ENCODE results near the gene ZBTB25.
"Not testable (repeated sequence)": the region's sequence is repeated elsewhere in the genome, so short reads cannot be mapped to it uniquely, and the experiment has no call there.

The ZBTB25 gene

GRCh38 chr14:64503434-64504309 lies at the start of gene ZBTB25:
TSS of gene ZBTB25 (minus strand) at chr14:64503838. CDS start at chr14:64490533, 13,305 bp downstream.
- DNase-seq (ENCODE audit: low read depth, low spot score) = peak; percentile 61
- H3K27ac ChIP-seq = peak within 1 kb of the TSS; percentile 98

GRCh38 chr14:64550621-64551333 lies 47.1 kb upstream of the ZBTB25 start:
- DNase-seq (ENCODE audit: low read depth, low spot score) = no peak
- H3K27ac ChIP-seq = no peak overlapping the region

GRCh38 chr14:64549791-64550620 lies 46.4 kb upstream of the ZBTB25 start, which contains the start of gene PPP1R36:
TSS of gene PPP1R36 (plus strand) at chr14:64549961. CDS start at chr14:64549998, 37 bp downstream.
- no peak for DNase-seq (ENCODE audit: low read depth, low spot score)
- H3K27ac ChIP-seq = no peak within 1 kb of the TSS

- DNase-seq (ENCODE audit: low read depth, low spot score) = no peak
- no peak overlapping the region for H3K27ac ChIP-seq
Measured at GRCh38 chr14:64549016-64549415, 45.4 kb upstream of the ZBTB25 start.

- H3K27ac ChIP-seq = no peak overlapping the region
- no peak for DNase-seq (ENCODE audit: low read depth, low spot score)
Measured at GRCh38 chr14:64544607-64545312, 41.1 kb upstream of the ZBTB25 start.

GRCh38 chr14:64542836-64543201 lies 39.2 kb upstream of the ZBTB25 start:
- DNase-seq (ENCODE audit: low read depth, low spot score) = no peak
- no peak overlapping the region for H3K27ac ChIP-seq

- H3K27ac ChIP-seq = no peak overlapping the region
- DNase-seq (ENCODE audit: low read depth, low spot score) = no peak
Measured at GRCh38 chr14:64541972-64542835, 38.6 kb upstream of the ZBTB25 start.

- H3K27ac ChIP-seq = no peak overlapping the region
- DNase-seq (ENCODE audit: low read depth, low spot score) = no peak
Measured at GRCh38 chr14:64541261-64541971, 37.8 kb upstream of the ZBTB25 start.

- DNase-seq (ENCODE audit: low read depth, low spot score) = peak; percentile 96
- peak within 1 kb of the TSS; percentile 87 for H3K27ac ChIP-seq
Measured at GRCh38 chr14:64540208-64541202, 36.9 kb upstream of the ZBTB25 start, which contains the start of gene HSPA2. TSS of gene HSPA2 (plus strand) at chr14:64540741. CDS start at chr14:64540850, 109 bp downstream.

GRCh38 chr14:64536488-64537245 lies 33.0 kb upstream of the ZBTB25 start:
- H3K27ac ChIP-seq = no peak overlapping the region
- no peak for DNase-seq (ENCODE audit: low read depth, low spot score)

GRCh38 chr14:64531567-64531966 lies 27.9 kb upstream of the ZBTB25 start:
- no peak for DNase-seq (ENCODE audit: low read depth, low spot score)
- no peak overlapping the region for H3K27ac ChIP-seq

- DNase-seq (ENCODE audit: low read depth, low spot score) = no peak
- no peak overlapping the region for H3K27ac ChIP-seq
Measured at GRCh38 chr14:64525354-64525753, 21.7 kb upstream of the ZBTB25 start.

- H3K27ac ChIP-seq = no peak overlapping the region
- no peak for DNase-seq (ENCODE audit: low read depth, low spot score)
Measured at GRCh38 chr14:64522591-64523355, 19.1 kb upstream of the ZBTB25 start.

GRCh38 chr14:64520699-64521098 lies 17.1 kb upstream of the ZBTB25 start:
- no peak for DNase-seq (ENCODE audit: low read depth, low spot score)
- peak overlapping the region; percentile 18 for H3K27ac ChIP-seq

- no peak for DNase-seq (ENCODE audit: low read depth, low spot score)
- H3K27ac ChIP-seq = no peak overlapping the region
Measured at GRCh38 chr14:64518229-64518628, 14.6 kb upstream of the ZBTB25 start.

GRCh38 chr14:64517667-64518066 lies 14.0 kb upstream of the ZBTB25 start:
- H3K27ac ChIP-seq; DNase-seq (ENCODE audit: low read depth, low spot score): not testable (repeated sequence)
